Caco-2 (cell line): ENCODE data around the gene TNFRSF25. TPM values are rescaled to one million over a fixed set of nuclear protein-coding genes. Genes with fewer than 3 reads are reported as not detected.

Experiments
- BruUV-seq: library from RNA; stranded (reverse); fragments of 400-500 nt; replicated peaks from 2 replicates; lab custom pipeline; 2021; lab: Mats Ljungman, UMichigan
- CTCF ChIA-PET: fragments of 300-600 bp; sonication (Branson Sonifier 250); formaldehyde crosslinking; loops from one replicate; lab custom pipeline; 2022; ENCODE audit warnings: antibody characterized with exemption; lab: Charles Lee
- POLR2A ChIA-PET: fragments of 300-600 bp; sonication (Branson Sonifier 250); formaldehyde crosslinking; loops from one replicate; lab custom pipeline; 2022; ENCODE audit warnings: antibody characterized with exemption; lab: Charles Lee
- DNase-seq, 2 experiments: peaks; one replicate each; pipeline versions ENCODE4 v3.0.0 to v3.0.0-alpha.2; 2020 to 2022
- H3K27me3 ChIP-seq: replicated peaks from 2 replicates; pipeline ENCODE4 v1.6.0; 2011; ENCODE audit warnings: low read length; ENCODE audit not compliant: control insufficient read depth, insufficient read depth
- H3K36me3 ChIP-seq: 2 replicates; pipeline ENCODE4 v1.5.1; 2011; ENCODE audit warnings: low read length; ENCODE audit not compliant: control insufficient read depth, insufficient read depth
- H3K4me1 ChIP-seq: fragments of 250-450 bp; sonication (Bioruptor Pico); 2 replicates; pipeline ENCODE4 v1.5.1; 2020; ENCODE audit warnings: mild to moderate bottlenecking
- H3K4me3 ChIP-seq: 2 replicates; pipeline ENCODE4 v1.5.1; 2011; ENCODE audit warnings: low read depth, mild to moderate bottlenecking, control low read depth, low read length
- H3K9me3 ChIP-seq: fragments of 250-450 bp; sonication (Bioruptor Pico); 2 replicates; pipeline ENCODE4 v1.5.1; 2020; ENCODE audit warnings: mild to moderate bottlenecking, moderate library complexity
- H3K27ac Mint-ChIP-seq: one replicate; pipeline ENCODE4 v1.8.0; 2022; ENCODE audit warnings: mixed read lengths; ENCODE audit not compliant: unreplicated experiment
- H3K27me3 Mint-ChIP-seq: one replicate; pipeline ENCODE4 v1.8.0; 2022; ENCODE audit warnings: mixed read lengths; ENCODE audit not compliant: insufficient read depth, unreplicated experiment
- H3K36me3 Mint-ChIP-seq: one replicate; pipeline ENCODE4 v1.8.0; 2022; ENCODE audit warnings: mild to moderate bottlenecking, mixed read lengths; ENCODE audit not compliant: insufficient read depth, unreplicated experiment
- H3K4me1 Mint-ChIP-seq: one replicate; pipeline ENCODE4 v1.8.0; 2022; ENCODE audit warnings: low read depth, mixed read lengths; ENCODE audit not compliant: unreplicated experiment
- H3K4me3 Mint-ChIP-seq: one replicate; pipeline ENCODE4 v1.8.0; 2022; ENCODE audit warnings: mild to moderate bottlenecking, moderate library complexity, mixed read lengths; ENCODE audit not compliant: unreplicated experiment
- H3K9me3 Mint-ChIP-seq: one replicate; pipeline ENCODE4 v1.8.0; 2022; ENCODE audit warnings: mixed read lengths; ENCODE audit not compliant: unreplicated experiment
- intact Hi-C: fragments of 100-400 bp; cut with micrococcal nuclease; formaldehyde crosslinking; loops from one replicate; pipeline ENCODE4 v1.10.0; 2022; ENCODE audit not compliant: unreplicated experiment
- total RNA-seq: library from RNA; stranded (reverse); gene quantifications from 2 replicates; pipeline ENCODE4 v1.2.3, GENCODE V29; 2022
- TF ChIP-seq, protein P1 (sequence below), 2 experiments: fragments of 200-600 bp in 1 of 2; IDR thresholded peaks; 1 replicate in 1 of 2; 2 replicates in 1 of 2; pipeline versions ENCODE4 v1.5.1 to v1.8.0; 2011 to 2022; ENCODE audit warnings: antibody characterized with exemption in 1 of 2, control low read depth in 1 of 2, inconsistent platforms in 1 of 2, low read depth in 1 of 2, low read length in 1 of 2, mild to moderate bottlenecking in 1 of 2, moderate library complexity in 1 of 2; ENCODE audit not compliant: insufficient read depth in 1 of 2, severe bottlenecking in 1 of 2, unreplicated experiment in 1 of 2

TNFRSF25 gene
- total RNA-seq, 1 experiment from 2014 or later, result 16.3 TPM

DNA sequence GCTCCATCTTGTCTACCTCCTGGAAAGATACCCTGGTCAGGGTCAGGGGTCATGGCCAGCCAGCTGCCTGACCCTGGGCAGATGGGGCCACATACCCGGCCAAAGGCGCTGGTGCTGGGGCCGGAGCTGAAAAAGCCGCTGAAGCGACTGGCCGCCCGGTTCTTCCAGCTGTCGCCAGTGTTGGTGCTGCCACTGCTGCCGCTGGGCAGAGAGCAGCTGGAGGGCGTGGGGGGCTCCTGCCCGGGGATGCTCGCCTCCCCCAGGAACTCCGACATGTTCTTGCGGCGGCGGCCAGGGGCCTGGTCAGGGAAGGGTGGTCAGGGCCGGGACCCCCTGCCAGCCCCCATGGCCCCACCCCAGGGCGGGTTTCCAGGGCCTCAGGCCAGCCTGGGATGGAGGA is 7.2 kb upstream of the TNFRSF25 start:
- Mint-ChIP-seq H3K36me3 (peaks cover 15% of the 10 kb centered on the region), H3K27me3 (no peaks in the 10 kb centered on the region), H3K9me3 (no peaks in the 10 kb centered on the region), H3K4me3 (no peak overlapping the region), H3K4me1 (peaks cover 8% of the 10 kb centered on the region), H3K27ac (no peak overlapping the region)
- no TSS peak for BruUV-seq
- no peak for DNase-seq
- TF ChIP-seq, protein P1, sequence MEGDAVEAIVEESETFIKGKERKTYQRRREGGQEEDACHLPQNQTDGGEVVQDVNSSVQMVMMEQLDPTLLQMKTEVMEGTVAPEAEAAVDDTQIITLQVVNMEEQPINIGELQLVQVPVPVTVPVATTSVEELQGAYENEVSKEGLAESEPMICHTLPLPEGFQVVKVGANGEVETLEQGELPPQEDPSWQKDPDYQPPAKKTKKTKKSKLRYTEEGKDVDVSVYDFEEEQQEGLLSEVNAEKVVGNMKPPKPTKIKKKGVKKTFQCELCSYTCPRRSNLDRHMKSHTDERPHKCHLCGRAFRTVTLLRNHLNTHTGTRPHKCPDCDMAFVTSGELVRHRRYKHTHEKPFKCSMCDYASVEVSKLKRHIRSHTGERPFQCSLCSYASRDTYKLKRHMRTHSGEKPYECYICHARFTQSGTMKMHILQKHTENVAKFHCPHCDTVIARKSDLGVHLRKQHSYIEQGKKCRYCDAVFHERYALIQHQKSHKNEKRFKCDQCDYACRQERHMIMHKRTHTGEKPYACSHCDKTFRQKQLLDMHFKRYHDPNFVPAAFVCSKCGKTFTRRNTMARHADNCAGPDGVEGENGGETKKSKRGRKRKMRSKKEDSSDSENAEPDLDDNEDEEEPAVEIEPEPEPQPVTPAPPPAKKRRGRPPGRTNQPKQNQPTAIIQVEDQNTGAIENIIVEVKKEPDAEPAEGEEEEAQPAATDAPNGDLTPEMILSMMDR (IDR thresholded peaks at IDR 0.05; ENCODE audit: insufficient read depth in 1 of 2, low read depth in 1 of 2, low read length in 1 of 2, severe bottlenecking in 1 of 2, unreplicated experiment in 1 of 2), result no peak
- Histone ChIP-seq H3K36me3 (peaks cover 4% of the 10 kb centered on the region), H3K27me3 (no peaks in the 10 kb centered on the region), H3K4me3 (no peak overlapping the region), H3K4me1 (peaks cover 42% of the 10 kb centered on the region), H3K9me3 (no peaks in the 10 kb centered on the region)
- ChIA-PET CTCF (interaction anchor here (0.7 to 2.0 kb wide), 2 partner anchors 10 to 35 kb away, joined by 3 to 7 read pairs; no protein-coding TSS in a partner anchor), POLR2A (no interaction called here)
- intact Hi-C loops, result no loop called here

DNA sequence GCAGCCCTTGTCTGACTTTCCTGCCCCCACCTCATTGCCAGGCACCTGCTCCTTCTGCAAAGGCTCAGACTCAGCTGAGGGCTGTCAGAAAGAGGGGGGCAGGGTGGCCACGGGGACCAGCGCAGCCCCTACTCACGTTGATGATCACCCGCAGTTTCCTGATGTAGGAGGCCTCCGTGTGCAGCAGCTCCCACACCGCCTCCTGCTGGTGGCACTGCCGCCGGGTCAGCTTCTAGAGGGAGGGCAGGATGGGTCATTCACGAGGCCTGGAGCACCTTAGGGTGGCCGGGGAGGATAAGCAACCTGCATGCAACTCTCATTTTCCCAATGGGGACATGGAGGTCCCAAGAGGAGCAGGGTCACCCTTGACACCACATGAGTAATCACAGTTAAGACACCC is 6.4 kb upstream of the TNFRSF25 start:
- TF ChIP-seq, protein P1 (IDR thresholded peaks at IDR 0.05; ENCODE audit: insufficient read depth in 1 of 2, low read depth in 1 of 2, low read length in 1 of 2, severe bottlenecking in 1 of 2, unreplicated experiment in 1 of 2), result peak; percentile 27
- H3K36me3 Mint-ChIP-seq, result peaks cover 15% of the 10 kb centered on the region
- peaks cover 8% of the 10 kb centered on the region for H3K4me1 Mint-ChIP-seq
- no peaks in the 10 kb centered on the region for H3K9me3 Mint-ChIP-seq
- H3K9me3 ChIP-seq, result no peaks in the 10 kb centered on the region
- peak overlapping the region; percentile 91 for H3K27ac Mint-ChIP-seq
- H3K36me3 ChIP-seq, result peaks cover 4% of the 10 kb centered on the region
- peak overlapping the region; percentile 74 for H3K4me3 Mint-ChIP-seq
- BruUV-seq, result no TSS peak
- intact Hi-C loops, result no loop called here
- POLR2A ChIA-PET, result interaction anchor here (0.6 kb wide), 2 partner anchors 14 to 20 kb away, joined by 3 read pairs; no protein-coding TSS in a partner anchor
- peak in 1 of 2 experiments; percentile 39 for DNase-seq
- no peaks in the 10 kb centered on the region for H3K27me3 ChIP-seq
- H3K27me3 Mint-ChIP-seq, result no peaks in the 10 kb centered on the region
- H3K4me1 ChIP-seq, result peaks cover 39% of the 10 kb centered on the region
- CTCF ChIA-PET, result interaction anchor here (0.7 to 2.0 kb wide), 4 partner anchors 11 to 50 kb away, joined by 3 to 7 read pairs (median 3); no protein-coding TSS in a partner anchor
- no peak overlapping the region for H3K4me3 ChIP-seq

DNA sequence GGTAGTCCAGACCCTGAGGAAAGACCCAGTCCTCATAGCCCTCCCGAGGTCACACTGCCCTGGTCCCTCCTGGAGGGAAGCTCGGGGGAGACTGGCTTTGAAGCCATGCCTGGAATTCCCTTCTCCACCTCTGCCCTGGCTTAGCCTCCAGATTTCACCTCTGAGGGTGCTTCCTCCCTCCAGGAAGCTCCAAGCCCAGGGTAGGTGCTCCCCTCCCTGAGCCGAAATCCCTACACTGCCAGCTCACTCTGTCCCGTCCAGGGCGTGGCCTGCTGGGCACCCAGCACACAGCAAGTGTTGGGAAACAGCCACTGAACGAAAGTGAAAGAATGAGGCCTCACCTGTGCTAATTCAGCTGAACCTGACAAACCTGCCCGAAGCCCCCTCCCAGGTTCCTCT is 6.0 kb upstream of the TNFRSF25 start:
- ChIA-PET POLR2A (interaction anchor here (0.6 kb wide), 1 partner anchor 20 kb away, joined by 3 read pairs; no protein-coding TSS in a partner anchor), CTCF (interaction anchor here (0.6 to 2.0 kb wide), 4 partner anchors 9 to 49 kb away, joined by 3 to 7 read pairs (median 3); no protein-coding TSS in a partner anchor)

More for the DNA sequence above, 6.0 kb upstream of the TNFRSF25 start:
- H3K27me3 Mint-ChIP-seq, result no peaks in the 10 kb centered on the region
- TF ChIP-seq, protein P1 (IDR thresholded peaks at IDR 0.05; ENCODE audit: insufficient read depth in 1 of 2, low read depth in 1 of 2, low read length in 1 of 2, severe bottlenecking in 1 of 2, unreplicated experiment in 1 of 2), result no peak
- H3K4me3 Mint-ChIP-seq, result peak overlapping the region; percentile 74
- no peaks in the 10 kb centered on the region for H3K9me3 Mint-ChIP-seq
- Histone ChIP-seq H3K27me3 (no peaks in the 10 kb centered on the region), H3K36me3 (peaks cover 4% of the 10 kb centered on the region), H3K4me1 (peaks cover 35% of the 10 kb centered on the region), H3K9me3 (no peaks in the 10 kb centered on the region), H3K4me3 (peak overlapping the region; percentile 53)
- BruUV-seq, result no TSS peak
- intact Hi-C loops, result no loop called here
- H3K4me1 Mint-ChIP-seq, result peaks cover 8% of the 10 kb centered on the region
- peaks cover 15% of the 10 kb centered on the region for H3K36me3 Mint-ChIP-seq
- peak; percentile 73 to 83 for DNase-seq
- peak overlapping the region; percentile 91 for H3K27ac Mint-ChIP-seq
